ENCODE results near the gene EVL.
"Not testable (repeated sequence)": the region's sequence is repeated elsewhere in the genome, so short reads cannot be mapped to it uniquely, and the experiment has no call there.

Gene EVL

GRCh38 chr14:100020629-100021028, 44.6 kb upstream of the EVL start:
- H3K4me3 ChIP-seq (replicated peaks; ENCODE audit: low read depth, low read length): no peak overlapping the region
- DNase-seq (ENCODE audit: extremely low read depth, insufficient read length): no peak
- H3K27me3 ChIP-seq (replicated peaks; ENCODE audit: control insufficient read depth, insufficient read depth, low read length): no peaks in the 10 kb centered on the region
- no peaks in the 10 kb centered on the region for H3K36me3 ChIP-seq (ENCODE audit: control insufficient read depth, insufficient read depth, low read length)
- no peak for TF ChIP-seq CTCF (IDR thresholded peaks at IDR 0.05; ENCODE audit: insufficient read depth, low read length, poor library complexity, severe bottlenecking)

GRCh38 chr14:100022772-100023451, 42.3 kb upstream of the EVL start:
- H3K27me3 ChIP-seq (replicated peaks; ENCODE audit: control insufficient read depth, insufficient read depth, low read length): no peaks in the 10 kb centered on the region
- no peaks in the 10 kb centered on the region for H3K36me3 ChIP-seq (ENCODE audit: control insufficient read depth, insufficient read depth, low read length)
- H3K4me3 ChIP-seq (replicated peaks; ENCODE audit: low read depth, low read length): no peak overlapping the region
- peak; percentile 18 for DNase-seq (ENCODE audit: extremely low read depth, insufficient read length)
- no peak for TF ChIP-seq CTCF (IDR thresholded peaks at IDR 0.05; ENCODE audit: insufficient read depth, low read length, poor library complexity, severe bottlenecking)

GRCh38 chr14:100025111-100025510, 40.1 kb upstream of the EVL start:
- no peak overlapping the region for H3K4me3 ChIP-seq (replicated peaks; ENCODE audit: low read depth, low read length)
- DNase-seq (ENCODE audit: extremely low read depth, insufficient read length): peak; percentile 21
- peak; percentile 54 for TF ChIP-seq CTCF (IDR thresholded peaks at IDR 0.05; ENCODE audit: insufficient read depth, low read length, poor library complexity, severe bottlenecking)
- H3K36me3 ChIP-seq (ENCODE audit: control insufficient read depth, insufficient read depth, low read length): no peaks in the 10 kb centered on the region
- H3K27me3 ChIP-seq (replicated peaks; ENCODE audit: control insufficient read depth, insufficient read depth, low read length): no peaks in the 10 kb centered on the region

- H3K27me3 ChIP-seq (replicated peaks; ENCODE audit: control insufficient read depth, insufficient read depth, low read length): no peaks in the 10 kb centered on the region
- H3K4me3 ChIP-seq (replicated peaks; ENCODE audit: low read depth, low read length): no peak overlapping the region
- TF ChIP-seq CTCF (IDR thresholded peaks at IDR 0.05; ENCODE audit: insufficient read depth, low read length, poor library complexity, severe bottlenecking): no peak
- H3K36me3 ChIP-seq (ENCODE audit: control insufficient read depth, insufficient read depth, low read length): no peaks in the 10 kb centered on the region
- no peak for DNase-seq (ENCODE audit: extremely low read depth, insufficient read length)
Observed at GRCh38 chr14:100027771-100028490, 37.3 kb upstream of the EVL start.

- H3K36me3 ChIP-seq (ENCODE audit: control insufficient read depth, insufficient read depth, low read length): no peaks in the 10 kb centered on the region
- no peaks in the 10 kb centered on the region for H3K27me3 ChIP-seq (replicated peaks; ENCODE audit: control insufficient read depth, insufficient read depth, low read length)
- no peak overlapping the region for H3K4me3 ChIP-seq (replicated peaks; ENCODE audit: low read depth, low read length)
- TF ChIP-seq CTCF (IDR thresholded peaks at IDR 0.05; ENCODE audit: insufficient read depth, low read length, poor library complexity, severe bottlenecking): no peak
- no peak for DNase-seq (ENCODE audit: extremely low read depth, insufficient read length)
Observed at GRCh38 chr14:100028990-100029677, 36.1 kb upstream of the EVL start.

GRCh38 chr14:100030006-100030405, 35.2 kb upstream of the EVL start:
- not testable (repeated sequence) for H3K4me3 ChIP-seq (replicated peaks; ENCODE audit: low read depth, low read length); H3K27me3 ChIP-seq (replicated peaks; ENCODE audit: control insufficient read depth, insufficient read depth, low read length)

More at GRCh38 chr14:100030006-100030405, 35.2 kb upstream of the EVL start:
- not testable (repeated sequence) for H3K36me3 ChIP-seq (ENCODE audit: control insufficient read depth, insufficient read depth, low read length); DNase-seq (ENCODE audit: extremely low read depth, insufficient read length)
